Endothelial cell (in vitro differentiated cells): ENCODE measurements around the gene EXOG. TPM values are rescaled to one million over a fixed set of nuclear protein-coding genes. Genes with fewer than 3 reads are reported as not detected.

Experiments used
- DNase-seq: peaks from one replicate; pipeline ENCODE4 v3.0.0; 2021; ENCODE audit warnings: low spot score
- H3K27ac Mint-ChIP-seq: one replicate; pipeline ENCODE4 v1.8.0; 2021; ENCODE audit warnings: mixed read lengths, inconsistent platforms; ENCODE audit not compliant: unreplicated experiment
- H3K27me3 Mint-ChIP-seq: one replicate; pipeline ENCODE4 v1.8.0; 2021; ENCODE audit warnings: mild to moderate bottlenecking, moderate library complexity, mixed read lengths, inconsistent platforms; ENCODE audit not compliant: unreplicated experiment
- H3K36me3 Mint-ChIP-seq: one replicate; pipeline ENCODE4 v1.8.0; 2021; ENCODE audit warnings: mild to moderate bottlenecking, low read depth, mixed read lengths, inconsistent platforms; ENCODE audit not compliant: unreplicated experiment
- H3K4me1 Mint-ChIP-seq: one replicate; pipeline ENCODE4 v1.8.0; 2021; ENCODE audit warnings: mild to moderate bottlenecking, mixed read lengths, inconsistent platforms; ENCODE audit not compliant: unreplicated experiment
- H3K4me3 Mint-ChIP-seq: one replicate; pipeline ENCODE4 v1.8.0; 2021; ENCODE audit warnings: mild to moderate bottlenecking, mixed read lengths, inconsistent platforms; ENCODE audit not compliant: unreplicated experiment
- H3K9me3 Mint-ChIP-seq: one replicate; pipeline ENCODE4 v1.8.0; 2021; ENCODE audit warnings: mixed read lengths, inconsistent platforms; ENCODE audit not compliant: unreplicated experiment
- CTCF ChIP-seq: fragments of 200-600 bp; sonication (generic); IDR thresholded peaks from one replicate; pipeline ENCODE4 v1.5.0; 2021; ENCODE audit warnings: antibody characterized with exemption; ENCODE audit not compliant: unreplicated experiment
- long read RNA-seq: library from polyadenylated mRNA; unstranded; transcript quantifications from one replicate; pipeline ENCODE4 v2.0.0, GENCODE V29; 2020; ENCODE audit not compliant: unreplicated experiment
- total RNA-seq: library from RNA; stranded (reverse); fragmentation: NEBNext Ultra II Directional; extraction: Animal tissue kit (Norgen Biotek cat#: 25700); gene quantifications from one replicate; pipeline ENCODE4 v1.2.1, GENCODE V29; 2021; ENCODE audit not compliant: unreplicated experiment

Gene EXOG
- total RNA-seq, result 18.3 TPM
- long read RNA-seq, partial matches to known transcripts, result 0 of 7 reads
- long read RNA-seq, other reads (novel, unspliced or antisense), result 5 of 7 reads

DNA sequence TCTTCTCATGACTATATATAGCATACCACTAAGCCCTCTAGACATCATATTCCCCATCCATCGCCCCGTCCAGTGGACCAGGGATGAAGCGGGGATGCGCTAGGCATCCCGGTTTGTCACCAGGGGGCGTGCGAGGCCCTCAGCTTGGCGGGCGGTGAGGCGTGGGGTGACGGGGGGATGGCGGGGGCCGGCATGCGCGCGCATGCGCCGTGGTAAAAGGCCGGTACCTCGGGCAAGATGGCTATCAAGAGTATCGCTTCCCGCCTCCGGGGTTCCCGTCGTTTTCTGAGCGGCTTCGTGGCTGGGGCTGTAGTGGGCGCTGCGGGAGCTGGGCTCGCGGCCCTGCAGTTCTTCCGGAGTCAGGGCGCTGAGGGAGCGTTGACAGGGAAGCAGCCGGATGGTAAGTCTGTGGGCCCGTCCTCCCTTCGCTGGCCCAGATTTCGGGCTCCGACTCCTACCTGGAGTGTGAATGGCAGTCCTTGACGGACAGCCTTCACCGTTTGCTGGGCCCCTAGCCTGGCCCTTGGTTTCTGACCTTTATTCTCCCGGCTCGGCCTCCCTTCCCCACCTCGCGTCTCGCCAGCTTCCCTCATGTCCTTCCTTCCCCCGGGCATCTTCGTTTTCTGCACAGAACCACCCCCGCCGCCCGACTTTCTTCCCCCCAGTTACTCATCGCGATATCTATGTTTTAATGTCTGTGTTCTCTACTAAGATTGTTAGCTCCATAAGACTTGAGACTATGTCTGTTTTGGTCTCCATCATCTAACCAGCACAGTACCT is at the start of gene EXOG:
Gene EXOG (plus strand): TSS at position 210 of the 780 bp plus-strand sequence. CDS start 28 bp downstream, at position 238.
- H3K27ac Mint-ChIP-seq, result peak within 1 kb of the TSS; percentile 72
- peaks cover 3% of the 10 kb centered on the region for H3K4me1 Mint-ChIP-seq
- TF ChIP-seq CTCF, result peak; percentile 81
- no peaks in the 10 kb centered on the region for H3K9me3 Mint-ChIP-seq
- peak; percentile 99 for DNase-seq
- peaks cover 3% of the 10 kb centered on the region for H3K36me3 Mint-ChIP-seq
- peaks cover 2% of the 10 kb centered on the region for H3K27me3 Mint-ChIP-seq
- H3K4me3 Mint-ChIP-seq, result peak within 1 kb of the TSS; percentile 95

DNA sequence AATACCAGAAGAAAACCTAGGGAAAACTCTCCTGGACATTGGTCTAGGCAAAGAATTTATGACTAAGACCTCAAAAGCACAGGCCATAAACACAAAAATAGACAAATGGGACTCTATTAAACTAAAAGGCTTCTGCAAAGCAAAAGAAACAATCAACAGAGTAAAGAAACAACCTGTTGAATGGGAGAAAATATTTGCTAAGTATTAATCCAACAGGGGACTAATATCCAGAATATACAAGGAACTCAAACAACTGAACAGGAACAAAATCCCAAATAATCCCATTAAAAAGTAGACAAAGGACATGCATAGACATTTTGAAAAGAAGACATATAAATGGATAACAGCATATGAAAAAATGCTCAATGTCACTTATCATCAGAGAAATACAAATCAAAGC is 49.3 kb upstream of the EXOG start:
- no peak for DNase-seq
- TF ChIP-seq CTCF, result no peak

DNA sequence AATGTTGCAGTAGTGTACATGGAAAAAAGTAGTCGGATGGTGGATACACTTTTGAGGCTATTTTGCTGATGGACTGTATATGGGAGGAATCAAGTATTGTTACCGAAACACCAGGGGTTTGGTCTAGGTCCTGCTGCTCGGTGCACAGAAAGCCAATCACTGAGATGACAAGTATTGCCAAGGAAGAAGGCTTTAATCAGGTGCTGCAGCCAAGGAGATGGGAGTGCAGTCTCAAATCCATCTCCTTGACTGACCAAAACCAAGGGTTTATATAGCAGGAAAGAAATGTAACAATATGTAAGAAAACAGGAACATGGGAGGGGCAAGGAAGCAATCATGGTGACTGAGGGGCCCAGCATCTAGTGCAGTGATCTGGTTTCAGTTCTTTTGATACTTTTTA is 45.3 kb upstream of the EXOG start:
- H3K4me1 Mint-ChIP-seq, result peaks cover 11% of the 10 kb centered on the region
- no peaks in the 10 kb centered on the region for H3K9me3 Mint-ChIP-seq
- H3K27me3 Mint-ChIP-seq, result peaks cover 13% of the 10 kb centered on the region
- H3K27ac Mint-ChIP-seq, result peak overlapping the region; percentile 19
- peaks cover 8% of the 10 kb centered on the region for H3K36me3 Mint-ChIP-seq
- H3K4me3 Mint-ChIP-seq, result peak overlapping the region; percentile 66
- DNase-seq, result no peak
- TF ChIP-seq CTCF, result no peak

More for the DNA sequence above, 49.3 kb upstream of the EXOG start:
- Mint-ChIP-seq H3K4me3 (no peak overlapping the region), H3K4me1 (no peaks in the 10 kb centered on the region), H3K9me3 (no peaks in the 10 kb centered on the region), H3K27ac (no peak overlapping the region), H3K36me3 (peaks cover 5% of the 10 kb centered on the region), H3K27me3 (peaks cover 2% of the 10 kb centered on the region)

DNA sequence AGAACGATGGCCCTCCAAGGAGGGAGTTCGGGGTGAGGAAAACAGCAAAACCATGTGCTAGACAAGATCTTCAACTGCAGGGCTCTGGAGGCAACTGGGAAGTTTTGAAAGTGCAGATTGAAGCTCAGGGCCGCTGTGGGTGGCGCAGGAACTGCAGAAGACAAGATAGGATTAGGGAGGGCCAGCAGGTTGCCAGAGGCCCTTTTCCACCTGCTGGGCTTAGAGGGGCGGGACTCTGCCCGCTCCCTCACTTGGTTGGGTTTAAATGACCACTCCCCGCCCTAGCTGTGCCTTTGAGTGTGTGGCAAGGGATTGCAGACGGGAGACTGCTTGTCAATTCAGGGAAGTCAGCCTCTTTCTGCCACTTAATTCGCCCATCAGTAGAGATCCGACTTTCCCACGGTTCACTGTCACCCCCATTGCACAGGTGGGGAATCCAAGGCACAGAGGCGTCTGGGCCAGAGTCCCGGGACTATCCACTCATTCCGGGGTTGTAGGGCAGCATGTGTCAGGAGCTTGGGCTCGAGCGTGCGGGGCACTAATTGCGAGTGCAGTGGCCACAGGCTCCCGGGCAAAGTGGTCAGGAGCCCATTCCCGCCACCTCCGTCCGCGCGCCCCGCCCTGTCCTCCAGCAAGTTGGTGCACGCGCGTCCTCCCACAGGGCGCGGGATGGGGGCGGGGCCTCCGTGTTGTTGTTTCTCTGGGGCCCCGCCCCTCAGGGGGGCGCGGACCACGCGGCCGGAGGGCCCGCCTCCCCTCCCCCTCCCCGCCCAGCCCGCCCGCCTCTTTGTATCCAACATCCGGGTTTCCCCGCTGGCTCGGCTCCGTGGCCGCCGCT is 42.8 kb upstream of the EXOG start, which contains the start of gene ACVR2B:
Gene ACVR2B (plus strand): TSS at position 816 of the 838 bp plus-strand sequence. CDS start 433 bp downstream, outside the sequence.
- Mint-ChIP-seq H3K27ac (peak within 1 kb of the TSS; percentile 93), H3K36me3 (peaks cover 8% of the 10 kb centered on the region), H3K4me1 (peaks cover 28% of the 10 kb centered on the region), H3K4me3 (peak within 1 kb of the TSS; percentile 99), H3K27me3 (peaks cover 20% of the 10 kb centered on the region), H3K9me3 (no peaks in the 10 kb centered on the region)
- no peak for TF ChIP-seq CTCF
- DNase-seq, result peak; percentile 81
